Neural crest cell (in vitro differentiated cells): ENCODE data around the gene RABGEF1. TPM values are rescaled to one million over a fixed set of nuclear protein-coding genes. Genes with fewer than 3 reads are reported as not detected.
"Not testable (repeated sequence)": the region's sequence is repeated elsewhere in the genome, so short reads cannot be mapped to it uniquely, and the experiment has no call there.

ENCODE experiments used
- DNase-seq: peaks from one replicate; pipeline ENCODE4 v3.0.0; 2021; ENCODE audit warnings: low read depth, mixed read lengths, low spot score
- H3K27ac Mint-ChIP-seq: one replicate; pipeline ENCODE4 v1.8.0; 2021; ENCODE audit warnings: mild to moderate bottlenecking, mixed read lengths; ENCODE audit not compliant: unreplicated experiment
- H3K27me3 Mint-ChIP-seq: 2 replicates; pipeline ENCODE4 v1.8.0; 2021; ENCODE audit warnings: low read depth, mild to moderate bottlenecking, mixed read lengths
- H3K36me3 Mint-ChIP-seq: 2 replicates; pipeline ENCODE4 v1.8.0; 2021; ENCODE audit warnings: low read depth, mild to moderate bottlenecking, mixed read lengths
- H3K4me1 Mint-ChIP-seq: 2 replicates; pipeline ENCODE4 v1.8.0; 2021; ENCODE audit warnings: mixed read lengths
- H3K4me3 Mint-ChIP-seq: one replicate; pipeline ENCODE4 v1.8.0; 2021; ENCODE audit warnings: mild to moderate bottlenecking, mixed read lengths
- H3K9me3 Mint-ChIP-seq: 2 replicates; pipeline ENCODE4 v1.8.0; 2021; ENCODE audit warnings: mixed read lengths
- total RNA-seq: library from RNA; stranded (reverse); gene quantifications from 2 replicates; pipeline ENCODE4 v1.2.1, GENCODE V29; 2021
- TF ChIP-seq, protein P1 (sequence below): fragments of 200-600 bp; sonication (generic); conservative IDR thresholded peaks from 2 replicates; pipeline ENCODE4 v1.5.0; 2021; ENCODE audit warnings: antibody characterized with exemption, mild to moderate bottlenecking

The RABGEF1 gene
- total RNA-seq, 1 donor from 2014 or later = 17.7 TPM

- Mint-ChIP-seq H3K4me3 (no peak overlapping the region), H3K27me3 (no peaks in the 10 kb centered on the region), H3K27ac (no peak overlapping the region), H3K36me3 (no peaks in the 10 kb centered on the region), H3K4me1 (no peaks in the 10 kb centered on the region), H3K9me3 (no peaks in the 10 kb centered on the region)
- no peak for DNase-seq
- TF ChIP-seq, protein P1, sequence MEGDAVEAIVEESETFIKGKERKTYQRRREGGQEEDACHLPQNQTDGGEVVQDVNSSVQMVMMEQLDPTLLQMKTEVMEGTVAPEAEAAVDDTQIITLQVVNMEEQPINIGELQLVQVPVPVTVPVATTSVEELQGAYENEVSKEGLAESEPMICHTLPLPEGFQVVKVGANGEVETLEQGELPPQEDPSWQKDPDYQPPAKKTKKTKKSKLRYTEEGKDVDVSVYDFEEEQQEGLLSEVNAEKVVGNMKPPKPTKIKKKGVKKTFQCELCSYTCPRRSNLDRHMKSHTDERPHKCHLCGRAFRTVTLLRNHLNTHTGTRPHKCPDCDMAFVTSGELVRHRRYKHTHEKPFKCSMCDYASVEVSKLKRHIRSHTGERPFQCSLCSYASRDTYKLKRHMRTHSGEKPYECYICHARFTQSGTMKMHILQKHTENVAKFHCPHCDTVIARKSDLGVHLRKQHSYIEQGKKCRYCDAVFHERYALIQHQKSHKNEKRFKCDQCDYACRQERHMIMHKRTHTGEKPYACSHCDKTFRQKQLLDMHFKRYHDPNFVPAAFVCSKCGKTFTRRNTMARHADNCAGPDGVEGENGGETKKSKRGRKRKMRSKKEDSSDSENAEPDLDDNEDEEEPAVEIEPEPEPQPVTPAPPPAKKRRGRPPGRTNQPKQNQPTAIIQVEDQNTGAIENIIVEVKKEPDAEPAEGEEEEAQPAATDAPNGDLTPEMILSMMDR = no peak
Observed at GRCh38 chr7:66815951-66816350, 75.4 kb downstream of the RABGEF1 start.

GRCh38 chr7:66816658-66817057 lies 76.1 kb downstream of the RABGEF1 start:
- H3K36me3 Mint-ChIP-seq, H3K4me1 Mint-ChIP-seq, DNase-seq, H3K27me3 Mint-ChIP-seq, H3K9me3 Mint-ChIP-seq, H3K27ac Mint-ChIP-seq, H3K4me3 Mint-ChIP-seq: not testable (repeated sequence)

- not testable (repeated sequence) for H3K9me3 Mint-ChIP-seq, H3K27me3 Mint-ChIP-seq, H3K4me3 Mint-ChIP-seq, DNase-seq, H3K36me3 Mint-ChIP-seq, H3K4me1 Mint-ChIP-seq, H3K27ac Mint-ChIP-seq
Observed at GRCh38 chr7:66817208-66817795, 76.8 kb downstream of the RABGEF1 start.

DNA sequence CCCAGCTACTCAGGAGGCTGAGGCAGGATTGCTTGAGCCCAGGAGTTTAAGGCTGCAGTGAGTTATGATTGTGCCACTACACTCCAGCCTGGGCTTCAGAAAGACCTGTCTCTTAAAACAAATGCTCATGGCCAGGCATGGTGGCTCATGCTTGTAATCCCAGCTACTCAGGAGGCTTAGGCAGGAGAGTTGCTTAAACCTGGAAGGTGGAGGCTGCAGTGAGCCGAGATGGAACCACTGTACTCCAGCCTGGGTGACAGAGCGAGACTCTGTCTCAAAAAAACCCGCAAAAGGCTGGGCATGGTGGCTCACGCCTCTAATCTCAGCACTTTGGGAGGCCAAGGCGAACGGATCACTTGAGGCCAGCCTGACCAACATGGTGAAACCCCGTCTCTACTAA lies 77.4 kb downstream of the RABGEF1 start:
- not testable (repeated sequence) for H3K4me1 Mint-ChIP-seq, H3K27me3 Mint-ChIP-seq, H3K27ac Mint-ChIP-seq, H3K4me3 Mint-ChIP-seq, H3K9me3 Mint-ChIP-seq, DNase-seq, H3K36me3 Mint-ChIP-seq

GRCh38 chr7:66824041-66824440 lies 83.5 kb downstream of the RABGEF1 start:
- Mint-ChIP-seq H3K27ac (no peak overlapping the region), H3K36me3 (no peaks in the 10 kb centered on the region), H3K27me3 (no peaks in the 10 kb centered on the region), H3K4me3 (no peak overlapping the region), H3K9me3 (no peaks in the 10 kb centered on the region), H3K4me1 (no peaks in the 10 kb centered on the region)
- TF ChIP-seq, protein P1 = no peak
- no peak for DNase-seq

DNA sequence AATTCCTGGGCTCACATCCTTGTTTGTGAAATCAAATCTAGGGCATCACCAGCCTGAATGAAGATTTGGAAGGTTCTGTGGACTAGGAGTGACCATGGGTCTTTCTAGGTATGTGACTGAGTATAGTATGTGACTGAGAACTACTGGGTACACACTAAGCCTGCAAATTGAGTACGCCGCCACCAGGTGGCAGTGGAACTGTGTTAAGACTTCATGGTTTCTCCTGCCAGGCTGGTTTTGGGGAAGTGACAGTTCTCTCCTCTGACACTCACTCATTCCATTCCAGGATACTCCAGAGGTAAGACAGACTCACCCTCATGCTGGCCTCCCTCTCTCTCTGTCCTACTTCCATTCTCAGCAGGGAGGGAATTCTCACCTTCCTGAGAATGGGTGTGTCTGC lies 85.0 kb downstream of the RABGEF1 start:
- H3K4me3 Mint-ChIP-seq, H3K27ac Mint-ChIP-seq, H3K36me3 Mint-ChIP-seq, H3K4me1 Mint-ChIP-seq, H3K9me3 Mint-ChIP-seq, DNase-seq, H3K27me3 Mint-ChIP-seq: not testable (repeated sequence)
- TF ChIP-seq, protein P1 = peak; percentile 56

GRCh38 chr7:66826649-66827048 lies 86.1 kb downstream of the RABGEF1 start:
- Mint-ChIP-seq H3K27ac (no peak overlapping the region), H3K4me1 (no peaks in the 10 kb centered on the region), H3K9me3 (no peaks in the 10 kb centered on the region), H3K4me3 (no peak overlapping the region), H3K27me3 (no peaks in the 10 kb centered on the region), H3K36me3 (no peaks in the 10 kb centered on the region)
- DNase-seq = no peak
- TF ChIP-seq, protein P1 = no peak

- not testable (repeated sequence) for H3K36me3 Mint-ChIP-seq, H3K27me3 Mint-ChIP-seq, H3K9me3 Mint-ChIP-seq, H3K4me3 Mint-ChIP-seq, H3K27ac Mint-ChIP-seq, DNase-seq, H3K4me1 Mint-ChIP-seq
Observed at GRCh38 chr7:66830976-66831375, 90.4 kb downstream of the RABGEF1 start.
